GM12875 (cell line): ENCODE data around the gene COPS2.

Experiments
- H3K4me3 ChIP-seq: one replicate; pipeline ENCODE4 v1.5.1; 2011; ENCODE audit warnings: low read depth, low read length, control low read depth
- TF ChIP-seq, protein P1 (sequence below): IDR thresholded peaks from 2 replicates; pipeline ENCODE4 v1.5.1; 2011; ENCODE audit warnings: low read depth, mild to moderate bottlenecking, control low read depth, inconsistent platforms, low read length, moderate library complexity, borderline replicate concordance; ENCODE audit not compliant: insufficient read depth

COPS2 gene

DNA sequence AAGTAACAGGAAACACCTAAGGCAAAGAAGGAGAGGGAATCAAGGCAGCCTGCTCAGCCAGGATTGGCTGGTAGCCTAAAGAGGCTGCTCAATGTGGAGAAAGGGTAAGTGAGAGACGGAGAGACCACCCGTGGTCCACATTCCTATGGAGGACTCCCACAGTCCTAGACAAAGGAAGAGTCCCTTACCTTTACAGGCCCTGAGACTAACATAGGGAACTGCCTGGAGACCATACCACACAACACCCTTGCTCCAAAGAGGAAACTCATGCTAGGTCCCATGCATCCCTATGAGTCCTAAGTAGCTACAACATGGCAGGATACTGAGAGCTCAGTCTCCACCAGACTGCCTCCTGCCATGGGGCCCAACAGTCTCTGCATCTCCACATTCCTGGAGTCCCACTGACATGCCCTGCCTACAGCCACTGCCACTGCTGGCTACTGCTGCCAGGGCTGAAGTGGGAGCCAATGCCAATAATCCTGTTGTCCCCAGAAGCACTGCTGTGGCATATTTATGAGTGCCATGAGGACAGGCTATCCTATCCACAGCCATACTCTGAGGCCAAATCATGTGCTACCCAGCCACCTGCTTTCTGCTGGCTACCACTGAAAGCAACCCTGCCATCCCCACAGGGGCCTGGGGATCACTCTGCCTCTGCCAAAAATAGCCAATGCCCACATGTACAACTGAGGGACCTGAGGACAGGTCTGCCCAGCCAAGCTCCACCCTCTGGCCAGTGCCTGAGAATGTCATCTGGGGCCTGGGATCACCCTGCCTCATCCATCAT is 45.0 kb downstream of the COPS2 start:
- H3K4me3 ChIP-seq: no peak overlapping the region
- TF ChIP-seq, protein P1, sequence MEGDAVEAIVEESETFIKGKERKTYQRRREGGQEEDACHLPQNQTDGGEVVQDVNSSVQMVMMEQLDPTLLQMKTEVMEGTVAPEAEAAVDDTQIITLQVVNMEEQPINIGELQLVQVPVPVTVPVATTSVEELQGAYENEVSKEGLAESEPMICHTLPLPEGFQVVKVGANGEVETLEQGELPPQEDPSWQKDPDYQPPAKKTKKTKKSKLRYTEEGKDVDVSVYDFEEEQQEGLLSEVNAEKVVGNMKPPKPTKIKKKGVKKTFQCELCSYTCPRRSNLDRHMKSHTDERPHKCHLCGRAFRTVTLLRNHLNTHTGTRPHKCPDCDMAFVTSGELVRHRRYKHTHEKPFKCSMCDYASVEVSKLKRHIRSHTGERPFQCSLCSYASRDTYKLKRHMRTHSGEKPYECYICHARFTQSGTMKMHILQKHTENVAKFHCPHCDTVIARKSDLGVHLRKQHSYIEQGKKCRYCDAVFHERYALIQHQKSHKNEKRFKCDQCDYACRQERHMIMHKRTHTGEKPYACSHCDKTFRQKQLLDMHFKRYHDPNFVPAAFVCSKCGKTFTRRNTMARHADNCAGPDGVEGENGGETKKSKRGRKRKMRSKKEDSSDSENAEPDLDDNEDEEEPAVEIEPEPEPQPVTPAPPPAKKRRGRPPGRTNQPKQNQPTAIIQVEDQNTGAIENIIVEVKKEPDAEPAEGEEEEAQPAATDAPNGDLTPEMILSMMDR: no peak

DNA sequence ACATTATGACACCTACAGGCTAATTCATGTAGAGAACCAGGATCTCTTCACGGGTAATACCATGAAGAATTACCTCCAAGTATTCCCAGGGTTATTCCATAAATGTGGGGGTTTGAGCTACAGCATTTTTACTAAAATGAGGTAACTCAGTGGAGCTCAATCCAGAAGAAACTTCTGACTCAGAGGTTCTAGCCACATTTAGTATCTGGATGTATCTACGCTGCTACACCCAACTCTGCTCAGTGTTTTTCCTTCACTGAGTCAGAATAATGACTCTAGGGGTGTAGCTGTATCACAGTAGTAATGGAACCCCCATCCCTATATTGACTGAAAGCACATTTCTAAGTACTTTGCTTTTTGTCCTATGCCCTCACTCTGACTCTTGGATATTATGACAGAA is 52.4 kb downstream of the COPS2 start:
- TF ChIP-seq, protein P1: no peak
- no peak overlapping the region for H3K4me3 ChIP-seq

DNA sequence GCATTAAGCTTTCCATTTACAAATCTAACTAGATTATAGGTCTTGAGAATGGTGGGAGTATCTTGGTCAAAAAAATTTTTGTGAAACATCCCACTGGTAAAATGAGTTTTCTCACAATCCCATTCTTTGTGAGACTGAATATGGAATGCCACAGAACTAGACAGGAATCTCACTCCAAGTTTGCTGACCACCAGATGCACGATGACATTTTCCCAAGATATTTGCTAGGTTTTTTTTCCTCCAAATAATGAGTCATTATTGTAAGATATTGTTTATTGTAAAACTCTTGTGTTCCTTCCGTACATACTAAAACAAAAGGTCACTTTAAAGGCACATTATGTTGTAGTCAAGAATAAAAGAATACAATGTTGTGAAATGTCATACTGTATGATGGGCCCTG is 53.9 kb downstream of the COPS2 start:
- TF ChIP-seq, protein P1: no peak
- no peak overlapping the region for H3K4me3 ChIP-seq

GRCh38 chr15:49096090-49096750 is 59.2 kb downstream of the COPS2 start:
- TF ChIP-seq, protein P1: no peak
- no peak overlapping the region for H3K4me3 ChIP-seq

GRCh38 chr15:49094923-49095322 is 60.5 kb downstream of the COPS2 start:
- H3K4me3 ChIP-seq: no peak overlapping the region
- TF ChIP-seq, protein P1: no peak

DNA sequence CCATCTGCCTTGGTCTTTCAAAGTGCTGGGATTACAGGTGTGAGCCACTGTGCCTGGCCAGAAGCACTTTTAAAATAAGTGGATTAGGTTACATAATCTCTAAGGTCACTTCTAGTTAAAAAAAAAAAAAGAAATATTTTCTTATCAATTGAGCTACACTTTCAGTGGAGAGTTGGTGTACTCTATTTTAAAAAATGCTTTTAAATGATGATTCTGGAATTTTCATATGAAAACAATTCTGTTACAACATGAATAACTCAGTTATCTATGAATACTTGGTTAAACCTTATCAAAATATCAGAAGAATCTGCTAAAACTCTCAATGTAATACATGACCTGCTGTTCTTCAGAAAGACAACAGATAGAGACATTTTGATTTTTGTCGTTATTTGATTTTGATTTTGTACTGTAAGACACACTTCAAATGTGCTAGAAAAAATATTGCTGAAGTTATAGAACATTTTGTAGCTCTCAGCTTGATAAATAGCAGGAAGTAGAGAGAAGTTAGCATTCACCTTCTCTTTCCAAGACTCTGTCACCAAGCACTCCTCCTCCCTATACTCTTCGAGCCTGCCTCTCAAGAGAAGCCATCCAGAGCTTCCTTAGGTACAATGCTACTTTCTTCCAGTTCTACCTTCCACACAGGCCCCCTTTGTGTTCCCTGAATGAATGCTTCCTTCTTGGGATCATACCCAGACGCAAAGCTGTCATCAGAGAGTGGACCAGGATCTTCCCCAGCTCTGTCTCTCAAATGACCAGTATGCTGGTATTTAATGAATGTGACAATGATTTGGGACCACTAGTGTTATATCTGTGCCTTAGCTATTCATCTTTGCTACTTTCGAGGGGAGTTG is 61.9 kb downstream of the COPS2 start:
- no peak overlapping the region for H3K4me3 ChIP-seq
- TF ChIP-seq, protein P1: no peak

DNA sequence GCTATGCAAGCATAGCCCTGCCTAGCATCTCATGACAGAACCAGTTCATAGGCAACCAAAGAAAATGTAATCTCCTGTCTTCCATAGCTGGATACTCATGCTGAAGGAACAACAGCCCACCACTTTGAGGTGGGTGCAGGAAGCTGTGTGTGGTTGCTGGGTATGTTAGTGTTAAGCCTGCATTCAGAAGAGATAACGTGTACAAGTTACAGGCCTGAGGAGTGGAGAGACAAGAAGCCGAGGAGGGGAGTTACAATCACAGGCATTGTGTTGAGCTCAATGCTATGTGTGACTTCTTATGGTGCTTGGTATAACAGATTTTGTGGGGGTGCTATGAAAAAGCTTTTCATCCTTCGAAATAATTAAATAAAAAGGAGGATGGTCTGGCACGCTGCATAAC is 66.4 kb downstream of the COPS2 start:
- H3K4me3 ChIP-seq: no peak overlapping the region
- TF ChIP-seq, protein P1: no peak
